DMS153 treated with DMSO at 0.1 percent for 48 hours (cell line): ENCODE results near the gene RAB7A.
A peak's percentile ranks its signal among the peaks of the same experiment; 100 is the strongest.
"Not testable (repeated sequence)": the region's sequence is repeated elsewhere in the genome, so short reads cannot be mapped to it uniquely, and the experiment has no call there.

Source experiments
- DNase-seq: peaks from one replicate; lab custom pipeline; 2025; ENCODE audit not compliant: unreplicated experiment; lab: John Stamatoyannopoulos, UW

RAB7A gene

DNA sequence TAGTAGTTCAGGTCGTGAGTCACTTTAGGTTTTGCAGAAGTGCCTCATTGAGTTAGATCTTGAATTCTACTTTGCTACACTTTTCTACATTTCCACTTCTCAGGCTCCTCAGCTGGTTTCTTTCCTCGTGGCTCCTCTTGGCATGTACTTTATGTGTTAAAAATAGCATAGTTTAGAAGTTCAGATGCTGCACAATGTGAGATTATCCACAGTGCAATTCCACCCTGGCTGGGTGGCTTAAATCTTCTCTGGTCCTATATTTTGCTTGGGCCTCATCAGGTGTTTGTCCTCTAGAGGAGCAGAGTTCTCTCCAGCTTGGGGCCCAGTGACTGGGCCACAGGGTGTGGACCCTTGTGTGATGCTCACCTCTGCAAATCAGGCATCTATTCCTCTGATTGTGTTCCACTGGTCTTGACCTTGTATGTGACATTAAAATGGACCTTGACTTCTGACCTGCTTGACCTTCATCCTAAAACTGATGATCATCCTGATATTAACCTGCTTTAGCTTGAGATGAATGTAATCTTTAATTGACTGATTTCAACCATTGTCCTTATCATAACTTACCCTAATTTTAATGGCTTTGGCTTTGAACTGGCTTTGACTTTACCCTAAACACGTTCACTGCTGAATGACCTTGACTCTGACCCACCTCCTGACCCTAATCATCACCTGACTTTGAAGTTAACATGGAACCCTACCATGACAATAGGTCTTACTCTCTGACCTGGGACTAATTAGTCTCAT lies 89.5 kb downstream of the RAB7A start:
- DNase-seq: no peak

GRCh38 chr3:128818186-128818787 lies 92.3 kb downstream of the RAB7A start:
- no peak for DNase-seq

DNA sequence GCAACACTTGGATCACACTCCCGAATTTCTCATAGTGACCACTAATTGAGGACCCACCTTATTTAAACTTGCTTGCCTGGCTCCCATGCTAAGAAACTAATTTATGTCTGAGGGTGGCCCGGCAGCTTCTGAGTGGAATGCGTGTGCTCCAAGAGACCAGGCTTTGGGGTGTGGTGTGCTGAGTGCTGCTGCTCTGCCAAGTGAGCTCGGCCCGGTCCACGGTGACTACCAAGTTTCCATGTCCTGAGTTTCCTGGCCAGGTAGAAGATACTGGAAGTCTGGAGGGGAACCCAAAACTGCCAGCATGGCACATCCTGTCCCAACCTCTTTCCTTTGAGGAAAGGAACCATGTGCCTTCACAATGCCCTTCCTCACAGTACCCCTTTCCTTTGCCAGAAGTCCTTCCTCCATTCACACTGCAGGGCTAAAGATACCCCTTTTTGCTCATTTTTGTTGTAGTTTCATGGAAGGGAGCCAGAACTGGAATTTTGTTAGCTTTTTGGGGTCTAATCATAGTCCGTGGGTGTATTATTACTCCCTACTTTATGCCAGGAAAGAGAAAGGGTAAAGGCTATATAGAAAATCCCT lies 94.4 kb downstream of the RAB7A start:
- no peak for DNase-seq

DNA sequence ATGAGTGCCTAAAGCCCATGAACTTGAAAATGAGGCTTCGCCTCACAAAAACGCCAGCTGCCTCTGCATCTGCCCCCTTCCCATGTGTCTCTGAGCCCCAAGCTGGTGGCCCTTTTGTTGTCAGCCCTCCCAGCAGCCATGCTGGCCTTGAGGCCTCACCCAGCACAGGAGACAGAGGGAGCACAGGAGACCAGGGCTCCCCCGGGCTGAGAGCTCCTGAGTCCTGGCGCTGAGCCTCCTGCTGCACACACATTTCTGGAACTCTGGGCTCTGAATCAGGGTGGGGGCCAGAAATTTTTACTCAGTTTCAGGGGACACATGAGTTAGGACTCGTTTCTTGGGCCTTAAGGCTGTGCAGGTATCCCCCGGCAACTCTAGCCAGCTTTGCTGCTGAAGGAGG lies 97.0 kb downstream of the RAB7A start:
- no peak for DNase-seq

DNA sequence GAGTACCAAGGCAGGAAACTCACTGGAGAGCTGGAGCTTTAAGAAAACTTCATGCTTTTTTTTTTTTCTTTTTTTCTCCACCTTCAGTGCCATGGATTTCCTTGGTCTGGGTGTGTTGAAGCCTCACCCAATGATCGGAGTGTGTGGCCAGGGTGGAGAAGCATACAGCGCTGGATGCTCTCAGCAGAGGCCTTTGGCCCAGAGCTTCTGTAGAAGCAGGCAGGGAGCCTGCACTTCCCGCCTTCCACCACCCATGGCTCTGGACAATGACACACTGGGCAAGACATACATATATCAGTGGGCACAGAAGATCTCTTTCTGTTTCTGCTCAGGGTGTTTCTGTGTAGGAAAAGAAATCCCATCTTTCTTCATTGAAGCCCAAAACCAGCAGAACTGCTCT lies 97.6 kb downstream of the RAB7A start:
- DNase-seq: no peak

- DNase-seq: no peak
These were observed 98.3 kb downstream of the RAB7A start for GRCh38 chr3:128824132-128824850.

DNA sequence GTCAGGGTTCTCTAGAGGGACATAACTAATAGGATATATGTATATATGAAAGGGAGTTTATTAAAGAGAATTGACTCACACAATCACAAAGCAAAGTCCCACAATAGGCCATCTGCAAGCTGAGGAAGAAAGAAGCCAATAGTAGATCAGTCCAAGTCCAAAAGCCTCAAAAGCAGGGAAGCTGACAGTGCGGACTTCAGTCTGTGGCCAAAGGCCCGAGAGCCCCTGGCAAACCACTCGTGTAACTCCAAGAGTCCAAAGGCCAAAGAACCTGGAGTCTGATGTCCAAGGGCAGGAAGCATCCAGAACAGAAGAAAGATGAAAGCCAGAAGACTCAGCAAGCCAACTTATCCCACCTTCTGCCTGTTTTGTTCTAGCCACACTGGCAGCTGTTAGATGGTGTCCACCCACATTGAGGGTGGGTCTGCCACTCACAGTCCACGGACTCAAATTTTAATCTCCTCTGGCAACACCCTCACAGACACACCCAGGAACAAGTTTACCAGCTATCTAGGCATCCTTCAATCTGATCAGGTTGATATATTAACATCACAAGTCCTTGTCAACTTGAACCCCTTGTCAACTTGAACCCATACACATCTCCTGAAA lies 99.2 kb downstream of the RAB7A start:
- DNase-seq: no peak

DNA sequence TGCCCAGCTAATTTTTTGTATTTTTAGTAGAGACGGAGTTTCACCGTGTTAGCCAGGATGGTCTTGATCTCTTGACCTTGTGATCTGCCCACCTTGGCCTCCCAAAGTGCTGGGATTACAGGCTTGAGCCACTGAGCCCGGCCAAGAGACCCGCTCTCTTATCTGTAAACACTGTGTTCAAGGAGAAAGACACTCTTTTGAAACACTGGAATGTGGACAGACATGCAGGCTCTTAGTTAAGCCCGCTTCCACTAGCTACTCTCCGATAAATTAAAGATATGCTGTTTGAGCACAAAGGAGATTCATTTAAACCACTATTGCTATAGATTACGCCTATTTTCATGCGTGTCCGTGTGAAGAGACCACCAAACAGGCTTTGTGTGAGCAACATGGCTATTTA lies 103.1 kb downstream of the RAB7A start:
- DNase-seq: not testable (repeated sequence)

GRCh38 chr3:128829925-128830625 lies 104.1 kb downstream of the RAB7A start:
- not testable (repeated sequence) for DNase-seq

DNA sequence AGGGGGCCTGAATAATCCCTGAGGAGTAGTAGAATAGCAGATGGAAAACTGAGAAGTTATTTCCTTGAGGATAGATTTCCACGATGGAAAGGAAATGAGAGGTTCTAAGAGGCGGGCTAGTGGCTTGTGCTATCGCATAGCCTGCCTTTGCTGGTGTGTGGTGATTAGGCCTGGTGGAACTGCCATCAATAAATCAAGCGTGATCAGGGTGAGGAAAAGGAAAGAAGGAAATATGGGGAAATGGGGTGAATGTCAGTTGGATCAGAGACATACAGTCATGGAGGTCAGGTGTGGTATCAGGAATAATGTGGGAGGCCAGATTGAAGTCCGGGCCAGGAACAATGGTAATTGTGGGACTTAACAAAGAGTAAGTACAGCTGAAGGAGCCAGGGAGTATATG lies 104.8 kb downstream of the RAB7A start:
- not testable (repeated sequence) for DNase-seq

DNA sequence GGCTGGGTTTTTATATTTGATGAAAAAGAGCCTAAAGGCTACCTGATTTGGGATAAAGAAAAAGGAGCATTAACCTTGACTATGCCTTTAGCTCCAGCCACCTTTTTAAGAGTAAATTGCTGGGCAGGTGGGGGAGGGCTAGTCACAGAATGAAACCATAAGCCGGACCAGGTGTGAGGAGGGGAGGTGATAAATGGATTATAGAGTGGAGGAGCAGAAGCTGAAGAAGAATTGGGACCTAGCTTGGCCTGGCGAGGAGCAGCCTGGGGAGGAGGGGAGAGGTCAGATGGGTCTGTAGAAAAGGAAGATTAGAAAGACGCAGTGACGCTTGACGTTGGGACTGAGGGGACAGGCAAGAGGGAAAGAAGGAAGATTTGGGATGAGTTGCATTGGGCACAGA lies 107.0 kb downstream of the RAB7A start:
- not testable (repeated sequence) for DNase-seq

DNA sequence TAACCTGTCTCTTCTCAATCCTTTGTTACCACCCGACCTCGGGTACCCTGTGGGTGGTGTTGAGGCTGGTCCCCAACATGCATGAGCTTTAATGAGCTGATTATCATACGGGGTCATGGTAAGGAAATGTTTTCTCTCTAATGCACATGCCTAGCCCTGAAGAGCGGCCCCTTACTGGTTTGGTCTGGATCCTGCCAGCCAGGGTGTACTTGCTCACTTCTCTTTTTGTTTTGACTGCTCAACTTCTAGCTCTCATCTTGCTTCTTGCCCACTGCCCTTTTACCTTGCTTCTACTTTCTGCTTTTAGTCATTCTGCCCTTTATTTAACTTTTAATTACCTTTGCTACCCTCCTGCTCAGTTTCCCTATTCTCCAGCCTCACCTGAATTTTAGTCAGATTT lies 109.1 kb downstream of the RAB7A start:
- no peak for DNase-seq

DNA sequence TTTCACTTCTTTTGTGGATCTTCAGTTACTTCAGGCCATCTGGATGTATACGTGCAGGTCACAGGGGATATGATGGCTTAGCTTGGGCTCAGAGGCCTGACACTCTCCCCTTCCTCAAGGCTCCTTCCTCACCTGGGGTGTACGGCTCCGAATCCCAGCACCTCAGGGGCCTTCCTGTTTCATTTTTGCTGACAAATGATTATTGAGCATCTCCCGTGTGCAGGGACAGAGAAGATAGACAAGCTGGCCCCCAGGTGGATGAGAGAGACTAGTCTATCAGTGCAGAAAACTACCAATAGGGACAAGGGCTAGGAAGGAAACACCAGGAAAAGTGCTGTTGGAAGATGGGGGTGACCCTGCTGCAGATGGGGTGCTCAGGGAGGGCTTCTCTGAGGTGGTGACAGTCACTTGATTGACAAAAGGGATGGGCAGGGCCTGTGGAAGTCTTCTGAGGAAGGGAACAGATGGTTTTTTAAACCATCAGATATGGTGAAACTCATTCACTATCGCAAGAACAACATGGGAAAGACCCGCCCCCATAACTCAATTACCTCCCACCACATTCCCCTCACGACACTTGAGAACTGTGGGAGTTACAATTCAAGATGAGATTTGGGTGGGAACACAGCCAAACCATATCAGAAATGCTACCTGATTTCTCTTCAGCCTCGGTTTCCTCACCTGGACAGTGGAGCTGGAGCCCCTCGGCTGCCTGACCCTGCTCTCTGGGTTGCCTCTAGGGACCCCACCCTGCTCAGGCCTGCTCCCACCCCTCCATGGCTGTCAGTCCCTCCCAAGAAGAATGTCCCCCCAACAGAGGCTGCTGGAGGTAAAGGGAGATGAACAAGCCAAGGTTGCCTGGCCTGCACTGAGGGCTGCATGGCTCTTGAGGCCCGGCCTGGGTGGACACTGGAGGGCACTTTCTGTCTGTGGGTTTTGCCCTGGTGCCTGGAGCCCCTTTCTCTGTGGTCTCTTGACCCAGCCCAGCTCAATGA lies 116.2 kb downstream of the RAB7A start:
- no peak for DNase-seq

DNA sequence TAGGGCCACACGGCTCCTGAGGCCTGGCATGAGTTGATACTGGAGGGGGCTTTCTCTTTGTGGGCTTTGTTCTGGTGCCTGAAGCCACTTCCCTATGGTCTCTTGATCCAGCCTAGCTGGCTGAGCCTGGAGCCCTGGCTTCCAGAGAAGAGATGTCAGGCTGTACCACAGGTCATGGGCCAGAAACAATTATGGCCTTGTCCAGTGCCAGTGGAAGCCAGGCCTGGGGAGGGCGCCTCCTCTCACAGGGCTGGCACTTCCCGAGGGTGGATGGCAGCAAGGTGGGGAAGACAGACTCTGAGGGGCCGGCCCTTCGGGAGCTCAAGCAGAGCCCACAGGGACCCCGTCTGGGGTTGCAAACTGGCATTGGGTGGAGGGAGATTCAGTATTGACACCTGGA lies 118.5 kb downstream of the RAB7A start:
- DNase-seq: no peak

DNA sequence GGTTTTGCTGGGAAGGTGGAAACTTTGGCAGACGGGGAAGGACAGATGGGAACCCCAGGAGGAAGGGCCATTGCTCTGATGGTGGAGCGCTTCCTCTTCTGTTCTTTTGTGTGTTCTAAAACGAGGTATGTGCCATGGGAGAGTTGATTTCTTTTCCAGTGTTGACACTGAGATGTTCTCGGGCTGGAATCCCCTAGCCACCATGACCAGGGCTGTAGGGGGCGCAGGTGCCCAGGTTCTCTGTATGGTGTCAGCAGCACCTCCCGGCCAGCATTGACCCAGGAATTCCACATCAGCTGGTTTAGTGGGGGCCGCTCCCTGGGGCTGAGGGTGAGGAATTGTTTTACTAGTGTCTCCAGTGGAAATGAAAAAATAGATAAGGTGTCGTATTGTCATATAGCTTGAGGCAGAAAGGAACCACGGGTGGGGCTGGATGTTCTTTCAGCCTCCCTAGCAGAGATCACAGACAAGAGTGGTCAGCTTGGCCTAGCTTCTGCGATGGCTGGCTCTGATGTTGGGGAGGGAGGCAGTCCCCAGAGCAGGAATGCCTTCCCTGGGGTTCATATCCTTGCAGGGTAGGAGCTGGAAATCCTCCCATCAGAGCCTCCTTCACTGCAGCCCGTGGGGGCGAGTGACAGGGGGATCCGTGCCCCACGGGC lies 119.3 kb downstream of the RAB7A start:
- no peak for DNase-seq

- peak; percentile 76 for DNase-seq
These were observed 119.9 kb downstream of the RAB7A start for GRCh38 chr3:128845778-128846485.

DNA sequence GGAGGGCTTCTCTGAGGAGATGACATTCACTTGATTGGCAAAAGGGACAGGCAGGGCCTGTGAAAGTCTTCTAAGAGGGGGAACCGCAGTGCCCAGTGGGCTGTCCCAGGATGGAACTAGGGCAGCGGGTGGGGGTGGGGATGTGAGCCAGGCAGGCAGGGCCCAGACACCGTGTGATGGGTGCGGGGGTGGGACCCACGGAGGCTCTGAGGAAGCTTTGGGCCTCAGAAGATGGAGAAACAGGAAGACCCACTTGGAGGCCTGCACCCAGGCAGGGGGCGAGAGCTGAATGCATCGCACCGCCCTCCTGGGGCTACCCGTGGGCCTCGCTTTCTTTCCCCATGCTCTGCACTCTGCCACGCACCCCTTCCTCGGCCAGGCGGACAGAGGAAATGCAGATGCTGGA lies 120.5 kb downstream of the RAB7A start:
- no peak for DNase-seq

DNA sequence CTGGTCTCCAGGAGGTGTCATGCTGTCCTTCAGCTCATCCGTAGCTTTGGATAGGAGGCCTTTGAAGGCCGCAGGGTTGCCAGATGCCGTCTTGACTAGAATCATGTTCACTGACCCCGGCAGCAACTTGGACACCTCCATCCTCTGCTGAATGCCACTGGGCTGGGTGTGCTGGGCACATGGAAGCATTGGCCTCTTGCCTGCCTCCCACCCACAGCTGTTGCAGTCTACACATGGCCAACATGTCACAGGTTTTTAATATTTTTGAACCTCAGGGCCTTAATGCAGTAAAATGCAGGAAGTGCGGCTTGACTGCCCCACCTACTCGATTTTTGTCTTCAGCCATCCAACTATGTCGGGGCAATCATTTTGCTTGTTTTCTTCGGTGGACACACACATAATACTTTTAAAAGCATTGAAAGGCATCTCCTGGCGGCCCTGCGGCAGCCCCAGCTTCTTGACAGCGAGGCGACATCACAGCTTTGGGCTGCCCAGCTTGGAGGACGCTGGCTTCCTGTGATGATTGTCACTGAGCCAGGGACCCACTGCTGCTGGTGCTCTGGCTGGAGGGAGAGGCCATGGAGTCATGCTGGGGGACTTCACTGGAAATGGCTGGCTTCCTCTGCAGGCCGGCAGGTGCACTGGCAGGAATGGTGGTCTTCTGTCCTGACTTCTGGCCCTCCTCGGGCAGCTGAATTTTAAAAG lies 121.8 kb downstream of the RAB7A start:
- no peak for DNase-seq
